ENCODE results near the gene CAMSAP2. TPM values are rescaled to one million over a fixed set of nuclear protein-coding genes. Genes with fewer than 3 reads are reported as not detected.

Gene CAMSAP2
- total RNA-seq, 1 donor from 2014 or later = 49.4 TPM

DNA sequence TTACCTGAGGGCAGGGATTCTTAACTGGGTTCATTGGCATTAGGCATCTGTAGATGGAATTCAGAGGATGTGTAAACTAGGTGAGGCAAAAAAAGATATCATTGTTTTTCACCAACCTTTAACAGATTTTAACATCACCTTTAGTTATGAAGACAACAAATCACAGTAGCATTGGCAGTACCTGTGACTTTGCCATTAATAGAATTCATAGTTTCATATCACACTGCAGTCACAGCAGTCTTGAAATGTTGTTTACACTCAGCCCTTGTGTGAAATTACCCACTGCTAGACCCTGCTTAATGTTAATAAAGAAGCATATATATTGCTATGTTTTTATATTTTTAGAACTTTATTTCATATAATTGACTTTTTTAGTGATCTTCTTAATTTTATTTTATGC lies 154.3 kb downstream of the CAMSAP2 start:
- H3K4me3 Mint-ChIP-seq (ENCODE audit: unreplicated experiment) = peak overlapping the region; percentile 90
- FAIRE-seq (no peak), DNase-seq (ENCODE audit: low read depth) (no peak)
- peaks cover 22% of the 10 kb centered on the region for H3K4me1 ChIP-seq (ENCODE audit: insufficient read depth, low read length)
- H2AFZ ChIP-seq (ENCODE audit: low read depth, low read length) = no peak overlapping the region
- H3K9me3 ChIP-seq (ENCODE audit: insufficient read depth, low read depth, low read length) = no peaks in the 10 kb centered on the region
- H3K27me3 ChIP-seq (ENCODE audit: insufficient read depth, low read length) = peaks cover 7% of the 10 kb centered on the region
- no peak overlapping the region for H3K27ac ChIP-seq (ENCODE audit: low read depth, low read length)
- H3K36me3 Mint-ChIP-seq (ENCODE audit: low read depth, unreplicated experiment) = no peaks in the 10 kb centered on the region
- no peak overlapping the region for H3K4me2 ChIP-seq (ENCODE audit: low read length)
- H3K27ac Mint-ChIP-seq (ENCODE audit: unreplicated experiment) = no peak overlapping the region
- H4K20me1 ChIP-seq (ENCODE audit: insufficient read depth, low read length) = no peaks in the 10 kb centered on the region
- TF ChIP-seq, protein P1, sequence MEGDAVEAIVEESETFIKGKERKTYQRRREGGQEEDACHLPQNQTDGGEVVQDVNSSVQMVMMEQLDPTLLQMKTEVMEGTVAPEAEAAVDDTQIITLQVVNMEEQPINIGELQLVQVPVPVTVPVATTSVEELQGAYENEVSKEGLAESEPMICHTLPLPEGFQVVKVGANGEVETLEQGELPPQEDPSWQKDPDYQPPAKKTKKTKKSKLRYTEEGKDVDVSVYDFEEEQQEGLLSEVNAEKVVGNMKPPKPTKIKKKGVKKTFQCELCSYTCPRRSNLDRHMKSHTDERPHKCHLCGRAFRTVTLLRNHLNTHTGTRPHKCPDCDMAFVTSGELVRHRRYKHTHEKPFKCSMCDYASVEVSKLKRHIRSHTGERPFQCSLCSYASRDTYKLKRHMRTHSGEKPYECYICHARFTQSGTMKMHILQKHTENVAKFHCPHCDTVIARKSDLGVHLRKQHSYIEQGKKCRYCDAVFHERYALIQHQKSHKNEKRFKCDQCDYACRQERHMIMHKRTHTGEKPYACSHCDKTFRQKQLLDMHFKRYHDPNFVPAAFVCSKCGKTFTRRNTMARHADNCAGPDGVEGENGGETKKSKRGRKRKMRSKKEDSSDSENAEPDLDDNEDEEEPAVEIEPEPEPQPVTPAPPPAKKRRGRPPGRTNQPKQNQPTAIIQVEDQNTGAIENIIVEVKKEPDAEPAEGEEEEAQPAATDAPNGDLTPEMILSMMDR (IDR thresholded peaks at IDR 0.05; ENCODE audit: insufficient read depth, low read depth, low read length) = no peak
- TF ChIP-seq EZH2 (IDR thresholded peaks at IDR 0.05; ENCODE audit: insufficient read depth, low read length) = no peak
- no peak overlapping the region for H3K4me3 ChIP-seq (ENCODE audit: insufficient read depth, low read depth, low read length)
- H3K9ac ChIP-seq (ENCODE audit: low read length) = no peak overlapping the region
- peaks cover 5% of the 10 kb centered on the region for H3K27me3 Mint-ChIP-seq (ENCODE audit: low read depth, unreplicated experiment)
- H3K79me2 ChIP-seq (ENCODE audit: insufficient read depth, low read length) = no peaks in the 10 kb centered on the region
- no peaks in the 10 kb centered on the region for H3K36me3 ChIP-seq (ENCODE audit: insufficient read depth, low read length)
- H3K4me1 Mint-ChIP-seq (ENCODE audit: low read depth, unreplicated experiment) = peaks cover 31% of the 10 kb centered on the region
- H3K9me3 Mint-ChIP-seq (ENCODE audit: unreplicated experiment) = peaks cover 4% of the 10 kb centered on the region

DNA sequence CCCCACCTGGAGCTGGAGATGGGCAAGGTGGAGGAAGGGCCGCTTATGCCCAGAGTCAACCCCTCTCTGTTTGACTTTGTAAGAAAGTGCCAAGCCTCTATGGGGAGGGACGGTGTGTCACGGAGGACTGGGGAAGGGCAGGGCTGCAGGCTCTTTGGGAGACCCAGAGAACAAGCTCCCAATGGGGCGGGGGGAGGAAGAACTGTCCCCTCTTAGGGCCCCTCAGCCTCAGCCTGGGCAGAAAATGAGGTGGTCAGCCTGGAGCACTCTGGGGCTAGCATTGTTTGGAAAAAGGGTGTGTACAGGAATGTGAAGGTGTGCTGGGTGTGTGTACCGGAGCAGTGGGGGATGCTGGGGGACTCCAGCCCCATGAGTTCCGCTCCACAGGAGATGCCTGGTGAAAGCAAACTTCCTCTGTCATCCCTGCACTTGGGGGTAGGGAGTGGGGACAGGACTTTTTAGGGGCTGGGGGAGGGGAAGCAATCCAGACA lies 154.8 kb downstream of the CAMSAP2 start:
- peaks cover 36% of the 10 kb centered on the region for H3K4me1 Mint-ChIP-seq (ENCODE audit: low read depth, unreplicated experiment)
- no peaks in the 10 kb centered on the region for H3K9me3 ChIP-seq (ENCODE audit: insufficient read depth, low read depth, low read length)
- H3K9me3 Mint-ChIP-seq (ENCODE audit: unreplicated experiment) = peaks cover 4% of the 10 kb centered on the region
- no peak overlapping the region for H3K4me3 ChIP-seq (ENCODE audit: insufficient read depth, low read depth, low read length)
- H3K27ac Mint-ChIP-seq (ENCODE audit: unreplicated experiment) = no peak overlapping the region
- H3K79me2 ChIP-seq (ENCODE audit: insufficient read depth, low read length) = no peaks in the 10 kb centered on the region
- H4K20me1 ChIP-seq (ENCODE audit: insufficient read depth, low read length) = no peaks in the 10 kb centered on the region
- FAIRE-seq = no peak
- DNase-seq (ENCODE audit: low read depth) = no peak
- H3K4me2 ChIP-seq (ENCODE audit: low read length) = no peak overlapping the region
- no peak overlapping the region for H3K4me3 Mint-ChIP-seq (ENCODE audit: unreplicated experiment)
- H2AFZ ChIP-seq (ENCODE audit: low read depth, low read length) = no peak overlapping the region
- no peaks in the 10 kb centered on the region for H3K36me3 Mint-ChIP-seq (ENCODE audit: low read depth, unreplicated experiment)
- H3K4me1 ChIP-seq (ENCODE audit: insufficient read depth, low read length) = peaks cover 22% of the 10 kb centered on the region
- no peak overlapping the region for H3K9ac ChIP-seq (ENCODE audit: low read length)
- H3K27ac ChIP-seq (ENCODE audit: low read depth, low read length) = no peak overlapping the region
- no peak for TF ChIP-seq EZH2 (IDR thresholded peaks at IDR 0.05; ENCODE audit: insufficient read depth, low read length)
- TF ChIP-seq, protein P1 (IDR thresholded peaks at IDR 0.05; ENCODE audit: insufficient read depth, low read depth, low read length) = no peak
- H3K36me3 ChIP-seq (ENCODE audit: insufficient read depth, low read length) = no peaks in the 10 kb centered on the region
- peaks cover 5% of the 10 kb centered on the region for H3K27me3 Mint-ChIP-seq (ENCODE audit: low read depth, unreplicated experiment)
- peaks cover 7% of the 10 kb centered on the region for H3K27me3 ChIP-seq (ENCODE audit: insufficient read depth, low read length)

DNA sequence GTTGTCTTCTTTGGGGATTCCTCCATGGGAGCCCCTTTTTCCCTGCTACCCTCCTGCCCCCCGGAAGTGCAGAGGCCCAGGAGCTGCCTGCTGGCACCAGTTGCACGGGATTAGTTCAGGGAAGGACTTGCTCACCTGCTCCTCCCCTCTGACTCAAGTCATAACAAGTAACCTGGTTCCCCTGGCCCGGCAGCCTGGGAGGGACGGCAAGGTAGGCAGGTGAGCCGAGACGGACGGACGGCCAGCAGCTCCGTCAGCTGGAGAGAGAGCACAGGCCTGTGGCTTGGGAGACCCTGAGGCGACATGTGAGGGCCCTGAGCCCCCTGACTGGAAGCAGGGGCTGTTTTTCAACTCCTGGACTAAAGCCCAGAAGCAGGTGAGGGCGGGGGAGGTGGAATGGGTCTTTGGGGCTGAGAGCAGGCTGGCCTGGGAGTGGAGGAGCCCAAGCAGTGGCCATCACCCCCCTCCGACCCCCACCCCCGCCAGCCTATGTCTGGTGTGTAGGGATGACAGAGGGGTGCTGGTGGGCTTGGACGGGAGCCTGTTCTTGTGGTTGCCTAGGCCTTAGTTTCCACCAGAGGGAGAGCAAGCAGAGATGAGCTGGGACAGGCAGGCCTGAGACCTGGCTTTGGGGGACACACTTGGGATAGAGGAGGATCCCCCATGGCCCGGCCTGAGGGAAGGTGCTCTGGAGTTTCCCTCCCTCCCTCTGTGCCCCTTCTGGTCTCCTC lies 156.2 kb downstream of the CAMSAP2 start, which contains the start of gene INAVA:
TSS of gene INAVA (plus strand) at position 189 of the 731 bp plus-strand sequence. CDS start 3,501 bp downstream, outside the sequence.
- H3K9me3 Mint-ChIP-seq (ENCODE audit: unreplicated experiment) = peaks cover 4% of the 10 kb centered on the region
- peak within 1 kb of the TSS; percentile 6 for H3K4me3 Mint-ChIP-seq (ENCODE audit: unreplicated experiment)
- Histone ChIP-seq H3K27me3 (ENCODE audit: insufficient read depth, low read length) (peaks cover 7% of the 10 kb centered on the region), H4K20me1 (ENCODE audit: insufficient read depth, low read length) (no peaks in the 10 kb centered on the region), H3K36me3 (ENCODE audit: insufficient read depth, low read length) (no peaks in the 10 kb centered on the region), H3K79me2 (ENCODE audit: insufficient read depth, low read length) (no peaks in the 10 kb centered on the region), H3K9ac (ENCODE audit: low read length) (no peak within 1 kb of the TSS), H3K4me1 (ENCODE audit: insufficient read depth, low read length) (peaks cover 22% of the 10 kb centered on the region), H3K4me3 (ENCODE audit: insufficient read depth, low read depth, low read length) (no peak within 1 kb of the TSS), H3K9me3 (ENCODE audit: insufficient read depth, low read depth, low read length) (no peaks in the 10 kb centered on the region), H3K27ac (ENCODE audit: low read depth, low read length) (no peak within 1 kb of the TSS), H2AFZ (ENCODE audit: low read depth, low read length) (no peak within 1 kb of the TSS), H3K4me2 (ENCODE audit: low read length) (no peak within 1 kb of the TSS)
- peaks cover 2% of the 10 kb centered on the region for H3K36me3 Mint-ChIP-seq (ENCODE audit: low read depth, unreplicated experiment)
- FAIRE-seq (no peak), DNase-seq (ENCODE audit: low read depth) (no peak)
- TF ChIP-seq, protein P1 (IDR thresholded peaks at IDR 0.05; ENCODE audit: insufficient read depth, low read depth, low read length) = no peak
- no peak for TF ChIP-seq EZH2 (IDR thresholded peaks at IDR 0.05; ENCODE audit: insufficient read depth, low read length)
- H3K4me1 Mint-ChIP-seq (ENCODE audit: low read depth, unreplicated experiment) = peaks cover 41% of the 10 kb centered on the region
- no peak within 1 kb of the TSS for H3K27ac Mint-ChIP-seq (ENCODE audit: unreplicated experiment)
- no peaks in the 10 kb centered on the region for H3K27me3 Mint-ChIP-seq (ENCODE audit: low read depth, unreplicated experiment)
